GM23248 (cell line): Measurements from ENCODE around the gene HSD17B14. TPM values are rescaled to one million over a fixed set of nuclear protein-coding genes. Genes with fewer than 3 reads are reported as not detected.
A peak's percentile ranks its signal among the peaks of the same experiment; 100 is the strongest.
"Not testable (repeated sequence)": the region's sequence is repeated elsewhere in the genome, so short reads cannot be mapped to it uniquely, and the experiment has no call there.

Experiments
- DNase-seq: peaks from one replicate; pipeline ENCODE4 v3.0.0-alpha.2; 2015
- H2AFZ ChIP-seq: fragments of 200-600 bp; sonication (generic); 2 replicates; pipeline ENCODE4 v1.6.1; 2016; ENCODE audit warnings: antibody characterized with exemption
- H3F3A ChIP-seq: fragments of 200-600 bp; sonication (generic); 2 replicates; pipeline ENCODE4 v1.6.1; 2016; ENCODE audit warnings: mild to moderate bottlenecking, antibody characterized with exemption, mixed run types; ENCODE audit not compliant: insufficient read depth
- H3K27ac ChIP-seq: fragments of 200-600 bp; sonication (generic); 2 replicates; pipeline ENCODE4 v1.5.1; 2016; ENCODE audit warnings: mild to moderate bottlenecking
- H3K27me3 ChIP-seq: fragments of 200-600 bp; sonication (generic); replicated peaks from 2 replicates; pipeline ENCODE4 v1.6.1; 2016; ENCODE audit warnings: mild to moderate bottlenecking; ENCODE audit not compliant: insufficient read depth
- H3K36me3 ChIP-seq: fragments of 200-600 bp; sonication (generic); 2 replicates; pipeline ENCODE4 v1.6.1; 2016; ENCODE audit warnings: low read depth, mild to moderate bottlenecking
- H3K4me1 ChIP-seq: fragments of 200-600 bp; sonication (generic); 2 replicates; pipeline ENCODE4 v1.6.1; 2016; ENCODE audit warnings: mild to moderate bottlenecking; ENCODE audit not compliant: insufficient read depth
- H3K4me2 ChIP-seq: fragments of 200-600 bp; sonication (generic); one replicate; pipeline ENCODE4 v1.6.1; 2016; ENCODE audit warnings: mild to moderate bottlenecking; ENCODE audit not compliant: unreplicated experiment
- H3K4me3 ChIP-seq: fragments of 200-600 bp; sonication (generic); 2 replicates; pipeline ENCODE4 v1.5.1; 2016; ENCODE audit warnings: mild to moderate bottlenecking
- H3K79me2 ChIP-seq: fragments of 200-600 bp; sonication (generic); 2 replicates; pipeline ENCODE4 v1.6.1; 2016; ENCODE audit warnings: mild to moderate bottlenecking; ENCODE audit not compliant: insufficient read depth
- H3K9ac ChIP-seq: fragments of 200-600 bp; sonication (generic); 2 replicates; pipeline ENCODE4 v1.6.1; 2016; ENCODE audit warnings: mild to moderate bottlenecking
- H3K9me2 ChIP-seq: fragments of 200-600 bp; sonication (generic); 2 replicates; pipeline ENCODE4 v1.6.1; 2016; ENCODE audit warnings: mixed run types, mild to moderate bottlenecking, moderate library complexity; ENCODE audit not compliant: insufficient read depth
- H3K9me3 ChIP-seq: fragments of 200-600 bp; sonication (generic); one replicate; pipeline ENCODE4 v1.6.1; 2017; ENCODE audit warnings: low read depth
- H4K20me1 ChIP-seq: fragments of 200-600 bp; sonication (generic); 2 replicates; pipeline ENCODE4 v1.6.0; 2016; ENCODE audit not compliant: insufficient read depth
- EZH2 ChIP-seq: fragments of 200-600 bp; sonication (generic); IDR thresholded peaks from 2 replicates; pipeline ENCODE4 v1.6.1; 2018; ENCODE audit warnings: antibody characterized with exemption, mild to moderate bottlenecking; ENCODE audit not compliant: insufficient read depth, poor library complexity, severe bottlenecking
- EZH2phosphoT487 ChIP-seq: fragments of 200-600 bp; sonication (generic); IDR thresholded peaks from 2 replicates; pipeline ENCODE4 v1.6.1; 2018; ENCODE audit warnings: antibody characterized with exemption, moderate library complexity, mild to moderate bottlenecking, low read depth; ENCODE audit not compliant: insufficient read depth
- WGBS, 2 experiments: methylation state at CpG; one replicate each; pipeline ENCODE4 v1.1.6; 2015 to 2017; ENCODE audit warnings: low lambda C conversion rate in 2 of 2, low coverage in 1 of 2; ENCODE audit errors: missing lambda C conversion rate in 2 of 2; 5-methylcytosine and 5-hydroxymethylcytosine counted together
- in situ Hi-C: fragments of 300-500 bp; cut with MboI; formaldehyde crosslinking; loops from 2 replicates; pipeline ENCODE4 v1.15.0; 2020
- polyA plus RNA-seq: library from polyadenylated mRNA; unstranded; fragments of >200 nt; fragmentation: Nextera tagmentation; extraction: Ambion mirVana; gene quantifications from 2 replicates; pipeline ENCODE4 v1.2.1, GENCODE V29; 2016
- total RNA-seq: library from RNA; depleted of rRNA; stranded (reverse); fragments of >200 nt; shearing (Covaris generic); gene quantifications from 2 replicates; pipeline ENCODE4 v1.2.3, GENCODE V29; 2014

HSD17B14 gene
- total and polyA plus RNA-seq, 2 experiments from 2014 or later: 2.6 to 4.4 TPM

GRCh38 chr19:48879025-48879637 is 42.8 kb upstream of the HSD17B14 start:
- Histone ChIP-seq H3K79me2 (peaks cover 36% of the 10 kb centered on the region), H3K9me3 (no peaks in the 10 kb centered on the region), H3K9ac (no peak overlapping the region), H3K27me3 (no peaks in the 10 kb centered on the region), H3F3A (peaks cover 53% of the 10 kb centered on the region), H2AFZ (no peak overlapping the region), H3K36me3 (peaks cover 31% of the 10 kb centered on the region), H3K27ac (0 out of 2 replicates have a peak overlapping the region, but pooled peaks have one; percentile 12), H3K4me1 (peaks cover 14% of the 10 kb centered on the region), H3K4me3 (no peak overlapping the region), H4K20me1 (no peaks in the 10 kb centered on the region), H3K4me2 (no peak overlapping the region), H3K9me2 (no peaks in the 10 kb centered on the region)
- DNase-seq: no peak
- 88 to 92% methylated on average over 13 of the region's 13 CpGs for WGBS, 2 experiments
- in situ Hi-C loops: no loop called here
- no peak for TF ChIP-seq EZH2phosphoT487
- TF ChIP-seq EZH2: no peak

GRCh38 chr19:48878196-48879024 is 42.1 kb upstream of the HSD17B14 start:
- Histone ChIP-seq H4K20me1 (peaks cover 5% of the 10 kb centered on the region; the same call in 1 of the 2 replicates), H3K9me2 (no peaks in the 10 kb centered on the region), H3K4me3 (no peak overlapping the region), H3F3A (peaks cover 60% of the 10 kb centered on the region), H3K79me2 (peaks cover 44% of the 10 kb centered on the region), H3K27ac (0 out of 2 replicates have a peak overlapping the region, but pooled peaks have one; percentile 12), H3K4me1 (peaks cover 14% of the 10 kb centered on the region), H3K36me3 (peaks cover 38% of the 10 kb centered on the region), H3K27me3 (no peaks in the 10 kb centered on the region), H3K4me2 (no peak overlapping the region), H2AFZ (no peak overlapping the region), H3K9me3 (no peaks in the 10 kb centered on the region), H3K9ac (no peak overlapping the region)
- in situ Hi-C loops: no loop called here
- 54 to 57% methylated on average over 11 of the region's 11 CpGs for WGBS, 2 experiments
- DNase-seq: peak; percentile 51
- TF ChIP-seq EZH2phosphoT487 (no peak), EZH2 (no peak)

- H3K36me3 ChIP-seq: peaks cover 42% of the 10 kb centered on the region
Measured at GRCh38 chr19:48877855-48878195, 41.5 kb upstream of the HSD17B14 start.

GRCh38 chr19:48876043-48876981 is 40.0 kb upstream of the HSD17B14 start:
- Histone ChIP-seq H3K4me1 (peaks cover 14% of the 10 kb centered on the region), H3K27ac (peak overlapping the region; percentile 100), H3K36me3 (peaks cover 42% of the 10 kb centered on the region), H3K4me3 (peak overlapping the region; percentile 94), H3K9ac (peak overlapping the region; percentile 100), H3K4me2 (peak overlapping the region; percentile 92), H3K79me2 (peaks cover 55% of the 10 kb centered on the region), H3F3A (peaks cover 68% of the 10 kb centered on the region)
- H3K9me2 ChIP-seq, H3K9me3 ChIP-seq, H3K27me3 ChIP-seq, H2AFZ ChIP-seq, H4K20me1 ChIP-seq, in situ Hi-C loops: not testable (repeated sequence)
- WGBS, 2 experiments: 67 to 68% methylated on average over 30 of the region's 30 CpGs
- DNase-seq: peak; percentile 59

More at GRCh38 chr19:48877855-48878195, 41.5 kb upstream of the HSD17B14 start:
- Histone ChIP-seq H3K4me1 (peaks cover 14% of the 10 kb centered on the region), H3K9ac (no peak overlapping the region), H3K27me3 (no peaks in the 10 kb centered on the region), H3K27ac (0 out of 2 replicates have a peak overlapping the region, but pooled peaks have one; percentile 3), H3K4me2 (no peak overlapping the region), H4K20me1 (peaks cover 5% of the 10 kb centered on the region; the same call in 1 of the 2 replicates), H2AFZ (no peak overlapping the region), H3K79me2 (peaks cover 49% of the 10 kb centered on the region), H3K9me2 (no peaks in the 10 kb centered on the region), H3K9me3 (no peaks in the 10 kb centered on the region), H3K4me3 (no peak overlapping the region), H3F3A (peaks cover 63% of the 10 kb centered on the region)
- in situ Hi-C loops: no loop called here
- TF ChIP-seq EZH2phosphoT487: no peak
- WGBS, 2 experiments: 77 to 78% methylated on average over 6 of the region's 6 CpGs
- peak; percentile 30 for DNase-seq
